Ovary (tissue), 9 donors: ENCODE data around the gene MTHFS. TPM values are rescaled to one million over a fixed set of nuclear protein-coding genes. Genes with fewer than 3 reads are reported as not detected.

ENCODE experiments used
- DNase-seq, 5 donors: peaks; one replicate each; pipeline ENCODE4 v3.0.0-alpha.2; 2019 to 2020
- H3K27ac ChIP-seq, 2 donors: fragments of 200-600 bp; one replicate each; pipeline versions ENCODE4 v1.5.1 to v1.8.0; 2019 to 2022
- H3K27me3 ChIP-seq: fragments of 200-600 bp; one replicate; pipeline ENCODE4 v1.8.0; 2022
- H3K36me3 ChIP-seq: fragments of 200-600 bp; sonication (generic); one replicate; pipeline ENCODE4 v1.5.1; 2019
- H3K4me1 ChIP-seq: one replicate; pipeline ENCODE4 v1.8.1; 2013; ENCODE audit warnings: mild to moderate bottlenecking, moderate library complexity; ENCODE audit not compliant: insufficient read depth
- H3K4me3 ChIP-seq: fragments of 200-600 bp; sonication (generic); one replicate; pipeline ENCODE4 v1.5.1; 2017
- H3K9me3 ChIP-seq, 2 donors: fragments of 200-600 bp in 1 of 2; sonication (generic) in 1 of 2; one replicate each; pipeline versions ENCODE4 v1.5.1 to v1.8.1; 2013 to 2019; ENCODE audit warnings: mild to moderate bottlenecking in 1 of 2, moderate library complexity in 1 of 2
- EP300 ChIP-seq: sonication (generic); formaldehyde crosslinking; IDR thresholded peaks from one replicate; pipeline ENCODE4 v1.6.1; 2017; ENCODE audit warnings: antibody characterized with exemption
- POLR2A ChIP-seq: fragments of 450-650 bp; IDR thresholded peaks from one replicate; pipeline ENCODE4 v1.6.1; 2017; ENCODE audit warnings: antibody characterized with exemption, mild to moderate bottlenecking, moderate library complexity
- WGBS, 3 donors: extraction: QIAGEN DNeasy Blood & Tissue Kit in 1 of 3; methylation state at CpG; one replicate each; pipeline versions ENCODE4 v1.1.5 to v1.1.7; 2013 to 2017; 5-methylcytosine and 5-hydroxymethylcytosine counted together
- intact Hi-C, 4 donors: fragments of 100-400 bp; cut with DNase I; formaldehyde crosslinking; loops; one replicate each; pipeline versions ENCODE4 v1.11.0 to v1.15.1; 2022 to 2023
- polyA plus RNA-seq, 2 donors: library from polyadenylated mRNA; stranded (reverse); fragments of 200-250 nt in 1 of 2; fragments of 350-450 nt in 1 of 2; fragmentation: Illumina TruSeq in 1 of 2; extraction: RNeasy Lipid Tissue Mini Kit (QIAGEN cat#74804) in 1 of 2; gene quantifications; one replicate each; pipeline ENCODE4 v1.2.3, GENCODE V29; 2013 to 2014
- small RNA-seq: library from RNA; depleted of rRNA; stranded (forward); fragments of <200 nt; gene quantifications from one replicate; pipeline ENCODE3, GENCODE V24; 2016
- total RNA-seq, 7 donors: library from RNA; depleted of rRNA in 2 of 7; stranded (reverse); fragments of >200 nt in 2 of 7; fragmentation: NEBNext Ultra II Directional in 3 of 7; extraction: Animal tissue kit (Norgen Biotek cat#: 25700) in 3 of 7; gene quantifications; one replicate each; pipeline versions ENCODE4 v1.1.0 to v1.2.4, GENCODE V29; 2016 to 2023
- TF ChIP-seq, protein P1 (sequence below), 3 donors: fragments of 450-650 bp in 2 of 3; fragments of 200-600 bp in 1 of 3; IDR thresholded peaks; one replicate each; pipeline versions ENCODE4 v1.5.1 to v1.8.0; 2016 to 2022; ENCODE audit warnings: antibody characterized with exemption in 3 of 3, mild to moderate bottlenecking in 1 of 3
- donor health status: DM: no; HTN: no; CAD: no; lungs with moderate emphysema.
- donor health status: DM: no; HTN: no; CAD: no.
- donor health status: Bipolar disorder and iron deficiency.
- donor health status: DM: yes; HTN: yes; CAD: no.
- donor health status: DM: no; HTN: no; CAD: no.
- donor health status: DM: yes; HTN: yes; CAD: no.

Gene MTHFS
- total and polyA plus RNA-seq, 9 donors: 5.6 to 25.0 (median 14.2) TPM

DNA sequence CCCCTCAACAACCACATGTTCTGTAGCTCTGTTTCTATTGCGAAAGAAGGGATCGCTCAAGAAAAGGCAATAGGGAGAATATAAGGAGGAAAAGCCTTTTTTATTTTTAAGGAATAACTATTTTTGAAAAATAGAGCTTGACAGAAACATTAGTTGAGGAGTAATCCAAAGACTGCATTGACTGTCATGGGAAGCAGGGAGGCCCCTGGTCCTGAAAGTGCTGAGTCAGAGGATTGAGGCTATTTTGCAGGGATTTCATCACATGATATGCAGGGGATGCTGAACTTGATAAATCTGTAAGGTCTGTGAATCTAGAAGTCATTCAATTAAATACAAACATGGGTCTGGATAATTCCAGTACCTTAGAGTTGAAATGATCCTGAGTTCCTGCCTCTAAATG is 92.0 kb downstream of the MTHFS start:
- H3K27ac ChIP-seq: no peak overlapping the region
- DNase-seq: no peak
- no peak overlapping the region for H3K4me3 ChIP-seq
- intact Hi-C loops: no loop called here
- 94 to 99% (median 98%) methylated on average over 2 of the region's 2 CpGs for WGBS, 3 donors
- H3K9me3 ChIP-seq: no peaks in the 10 kb centered on the region
- H3K27me3 ChIP-seq: no peaks in the 10 kb centered on the region
- TF ChIP-seq, protein P1, sequence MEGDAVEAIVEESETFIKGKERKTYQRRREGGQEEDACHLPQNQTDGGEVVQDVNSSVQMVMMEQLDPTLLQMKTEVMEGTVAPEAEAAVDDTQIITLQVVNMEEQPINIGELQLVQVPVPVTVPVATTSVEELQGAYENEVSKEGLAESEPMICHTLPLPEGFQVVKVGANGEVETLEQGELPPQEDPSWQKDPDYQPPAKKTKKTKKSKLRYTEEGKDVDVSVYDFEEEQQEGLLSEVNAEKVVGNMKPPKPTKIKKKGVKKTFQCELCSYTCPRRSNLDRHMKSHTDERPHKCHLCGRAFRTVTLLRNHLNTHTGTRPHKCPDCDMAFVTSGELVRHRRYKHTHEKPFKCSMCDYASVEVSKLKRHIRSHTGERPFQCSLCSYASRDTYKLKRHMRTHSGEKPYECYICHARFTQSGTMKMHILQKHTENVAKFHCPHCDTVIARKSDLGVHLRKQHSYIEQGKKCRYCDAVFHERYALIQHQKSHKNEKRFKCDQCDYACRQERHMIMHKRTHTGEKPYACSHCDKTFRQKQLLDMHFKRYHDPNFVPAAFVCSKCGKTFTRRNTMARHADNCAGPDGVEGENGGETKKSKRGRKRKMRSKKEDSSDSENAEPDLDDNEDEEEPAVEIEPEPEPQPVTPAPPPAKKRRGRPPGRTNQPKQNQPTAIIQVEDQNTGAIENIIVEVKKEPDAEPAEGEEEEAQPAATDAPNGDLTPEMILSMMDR (IDR thresholded peaks at IDR 0.05): no peak
- TF ChIP-seq EP300: no peak
- TF ChIP-seq POLR2A: no peak
- no peaks in the 10 kb centered on the region for H3K4me1 ChIP-seq
- no peaks in the 10 kb centered on the region for H3K36me3 ChIP-seq

DNA sequence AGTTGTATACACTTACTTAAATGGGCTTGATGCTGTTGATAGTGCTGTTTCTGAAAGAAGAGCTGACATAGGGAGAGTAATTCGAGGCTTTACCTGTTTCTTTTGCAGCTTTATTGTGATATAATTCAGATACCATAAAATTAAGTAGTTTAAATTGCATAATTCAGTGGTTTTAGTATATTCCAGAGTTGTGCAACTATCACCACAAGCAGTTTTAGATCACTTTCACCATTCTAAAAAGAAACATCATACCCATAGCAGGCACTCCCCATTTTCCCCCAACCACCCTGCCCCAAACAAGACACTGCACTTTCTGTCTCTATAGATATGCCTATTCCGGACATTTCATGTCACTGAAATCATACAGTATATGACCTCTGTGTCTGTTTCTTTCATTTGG is 98.5 kb downstream of the MTHFS start:
- no peaks in the 10 kb centered on the region for H3K36me3 ChIP-seq
- no peak overlapping the region for H3K4me3 ChIP-seq
- H3K27ac ChIP-seq: no peak overlapping the region
- whole genome bisulfite sequencing, 3 donors: 81 to 94% (median 86%) methylated on average over 2 of the region's 2 CpGs
- TF ChIP-seq, protein P1 (IDR thresholded peaks at IDR 0.05): no peak
- TF ChIP-seq EP300: no peak
- TF ChIP-seq POLR2A: no peak
- H3K4me1 ChIP-seq: no peaks in the 10 kb centered on the region
- intact Hi-C loops: no loop called here
- no peaks in the 10 kb centered on the region for H3K27me3 ChIP-seq
- no peaks in the 10 kb centered on the region for H3K9me3 ChIP-seq
- DNase-seq: no peak

Small RNAs within 50 kb of the gene (small RNA-seq; reads per million reads assigned to genes)
- gene RNU6-667P: not detected

Other genes starting within 250 kb of the MTHFS start
- 1 to 10 TPM in 4 of 7 donors, under 1 TPM in 2, not detected in 1; 0.48 to 4.0 (median 1.2) TPM for gene BCL2A1, start 74.2 kb upstream of the MTHFS start, total RNA-seq
- gene BCL2A1, start 74.2 kb upstream of the MTHFS start, polyA plus RNA-seq: 1 to 10 TPM in 1 of 2 donors, under 1 TPM in 1; 0.50 to 2.0 TPM
- 100 to 1,000 TPM in 1 of 7 donors, 10 to 100 TPM in 6; 57.3 to 105 (median 70.3) TPM for gene ZFAND6, start 162.7 kb upstream of the MTHFS start, total RNA-seq
- gene ZFAND6, start 162.7 kb upstream of the MTHFS start, polyA plus RNA-seq: 10 to 100 TPM; 62.6 to 65.4 TPM